ENCODE measurements around the gene PRPF19. TPM values are rescaled to one million over a fixed set of nuclear protein-coding genes. Genes with fewer than 3 reads are reported as not detected.

The PRPF19 gene
- total RNA-seq, 1 experiment from 2014 or later, result 160 TPM

DNA sequence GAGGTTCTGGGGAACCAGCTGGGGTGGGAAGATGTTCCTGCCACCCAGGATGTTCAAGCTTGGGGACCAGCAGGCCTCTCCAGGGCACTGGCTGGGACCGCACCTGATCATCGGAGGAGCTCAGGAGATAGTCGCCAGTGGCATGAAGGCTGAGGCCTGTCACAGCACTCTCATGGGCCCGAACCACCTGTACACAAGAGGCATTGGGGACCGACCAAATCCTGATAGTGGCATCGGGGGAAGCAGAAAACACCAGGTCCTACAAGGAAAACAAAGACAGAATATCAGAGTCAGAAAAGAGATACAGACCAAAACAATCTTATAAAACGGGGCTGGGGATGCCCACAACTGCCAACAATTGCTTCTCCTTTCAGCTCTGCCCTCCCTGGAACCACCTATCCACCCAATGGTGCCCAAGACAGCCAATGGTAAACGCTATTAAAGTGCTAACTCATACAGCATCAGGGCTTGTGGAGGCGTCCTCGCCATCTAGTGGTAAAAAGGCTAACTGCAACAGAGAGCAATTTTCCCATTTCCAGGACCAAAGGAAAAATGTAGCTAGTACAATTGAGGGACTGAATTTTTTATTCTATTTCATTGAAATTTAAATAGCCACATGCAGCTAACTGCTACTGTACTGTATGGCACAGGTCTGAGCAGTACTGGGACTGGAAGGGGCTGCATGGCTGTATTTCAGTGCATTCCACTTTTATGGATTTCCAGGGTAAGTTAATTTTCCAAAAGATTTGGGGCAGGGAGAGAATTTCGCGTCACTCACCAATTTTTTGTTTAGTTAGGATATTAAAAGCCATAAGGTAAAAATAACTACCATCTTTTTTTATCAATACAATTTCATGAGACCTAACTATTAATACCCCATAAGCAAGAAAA, 7.1 kb downstream of the PRPF19 start:
- POLR2A ChIA-PET (ENCODE audit: unreplicated experiment), result interaction anchor here (0.6 kb wide), 1 partner anchor 44 kb away, joined by 5 read pairs; no protein-coding TSS in a partner anchor
- H3F3A ChIP-seq (ENCODE audit: insufficient read depth, low read depth), result peaks cover 29% of the 10 kb centered on the region
- no TSS peak for BruUV-seq (replicated peaks)
- no peaks in the 10 kb centered on the region for H3K9me2 ChIP-seq (ENCODE audit: insufficient read depth)
- H2AFZ ChIP-seq, result no peak overlapping the region
- H3K36me3 ChIP-seq (ENCODE audit: low read depth), result peaks cover 57% of the 10 kb centered on the region
- intact Hi-C loops (cut with micrococcal nuclease; ENCODE audit: unreplicated experiment), result loop anchor here (1.0 to 5.0 kb wide), 4 partner anchors 68 to 273 kb away; no protein-coding TSS in a partner anchor
- no peaks in the 10 kb centered on the region for H3K9me3 ChIP-seq (ENCODE audit: insufficient read depth, low read depth)
- TF ChIP-seq EZH2 (IDR thresholded peaks at IDR 0.05; ENCODE audit: low read depth), result no peak
- TF ChIP-seq, protein P1, sequence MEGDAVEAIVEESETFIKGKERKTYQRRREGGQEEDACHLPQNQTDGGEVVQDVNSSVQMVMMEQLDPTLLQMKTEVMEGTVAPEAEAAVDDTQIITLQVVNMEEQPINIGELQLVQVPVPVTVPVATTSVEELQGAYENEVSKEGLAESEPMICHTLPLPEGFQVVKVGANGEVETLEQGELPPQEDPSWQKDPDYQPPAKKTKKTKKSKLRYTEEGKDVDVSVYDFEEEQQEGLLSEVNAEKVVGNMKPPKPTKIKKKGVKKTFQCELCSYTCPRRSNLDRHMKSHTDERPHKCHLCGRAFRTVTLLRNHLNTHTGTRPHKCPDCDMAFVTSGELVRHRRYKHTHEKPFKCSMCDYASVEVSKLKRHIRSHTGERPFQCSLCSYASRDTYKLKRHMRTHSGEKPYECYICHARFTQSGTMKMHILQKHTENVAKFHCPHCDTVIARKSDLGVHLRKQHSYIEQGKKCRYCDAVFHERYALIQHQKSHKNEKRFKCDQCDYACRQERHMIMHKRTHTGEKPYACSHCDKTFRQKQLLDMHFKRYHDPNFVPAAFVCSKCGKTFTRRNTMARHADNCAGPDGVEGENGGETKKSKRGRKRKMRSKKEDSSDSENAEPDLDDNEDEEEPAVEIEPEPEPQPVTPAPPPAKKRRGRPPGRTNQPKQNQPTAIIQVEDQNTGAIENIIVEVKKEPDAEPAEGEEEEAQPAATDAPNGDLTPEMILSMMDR (conservative IDR thresholded peaks at IDR 0.05), result peak; percentile 98
- CTCF ChIA-PET, result interaction anchor here (0.6 to 1.3 kb wide), 11 partner anchors 10 to 70 kb away, joined by 3 to 14 read pairs (median 4); partner anchors contain the start of genes TMEM109 and ZP1
- peaks cover 24% of the 10 kb centered on the region for H3K79me2 ChIP-seq (ENCODE audit: low read depth)
- H3K27me3 ChIP-seq (ENCODE audit: insufficient read depth, low read depth), result no peaks in the 10 kb centered on the region
- peak; percentile 53 to 61 for DNase-seq
- peaks cover 5% of the 10 kb centered on the region for H3K4me1 ChIP-seq (replicated peaks; ENCODE audit: insufficient read depth)
- H3K4me3 ChIP-seq, result no peak overlapping the region
- peak overlapping the region; percentile 12; the same call in 1 of the 2 replicates for H3K27ac ChIP-seq
- no peak overlapping the region for H3K4me2 ChIP-seq
- peaks cover 24% of the 10 kb centered on the region for H4K20me1 ChIP-seq (ENCODE audit: insufficient read depth)

DNA sequence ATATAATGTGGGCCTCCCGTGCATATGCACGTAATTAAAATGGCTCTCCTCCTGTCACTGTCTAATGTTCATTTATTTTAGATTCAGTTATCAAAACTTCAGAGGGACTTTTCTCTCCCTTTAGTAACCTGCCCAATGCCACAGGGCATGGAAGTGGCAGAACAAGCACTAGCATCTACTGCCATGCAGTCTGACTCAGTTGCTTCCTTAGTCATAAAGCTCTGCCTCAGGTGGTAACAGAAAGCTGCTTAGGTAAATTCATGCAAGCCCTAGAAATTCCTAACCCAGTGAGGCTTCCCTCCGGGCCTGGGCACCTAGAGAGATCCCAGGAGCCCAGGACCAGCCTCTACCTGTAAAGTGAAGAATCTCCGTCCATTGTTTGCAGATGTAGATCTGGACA, 8.9 kb downstream of the PRPF19 start:
- Histone ChIP-seq H3F3A (ENCODE audit: insufficient read depth, low read depth) (peaks cover 26% of the 10 kb centered on the region), H3K9me2 (ENCODE audit: insufficient read depth) (no peaks in the 10 kb centered on the region), H3K4me1 (replicated peaks; ENCODE audit: insufficient read depth) (no peaks in the 10 kb centered on the region), H4K20me1 (ENCODE audit: insufficient read depth) (peaks cover 6% of the 10 kb centered on the region; the same call in 1 of the 2 replicates), H3K4me3 (no peak overlapping the region), H3K27me3 (ENCODE audit: insufficient read depth, low read depth) (no peaks in the 10 kb centered on the region), H3K9me3 (ENCODE audit: insufficient read depth, low read depth) (no peaks in the 10 kb centered on the region), H3K36me3 (ENCODE audit: low read depth) (peaks cover 54% of the 10 kb centered on the region), H3K4me2 (no peak overlapping the region), H2AFZ (no peak overlapping the region), H3K79me2 (ENCODE audit: low read depth) (peaks cover 6% of the 10 kb centered on the region), H3K27ac (no peak overlapping the region)
- intact Hi-C loops (cut with micrococcal nuclease; ENCODE audit: unreplicated experiment), result loop anchor here (5.0 kb wide), 1 partner anchor 275 kb away; no protein-coding TSS in a partner anchor
- ChIA-PET CTCF (no interaction called here), POLR2A (ENCODE audit: unreplicated experiment) (no interaction called here)
- no TSS peak for BruUV-seq (replicated peaks)
- TF ChIP-seq EZH2 (IDR thresholded peaks at IDR 0.05; ENCODE audit: low read depth), result no peak
- TF ChIP-seq, protein P1 (conservative IDR thresholded peaks at IDR 0.05), result no peak
- DNase-seq, result no peak

DNA sequence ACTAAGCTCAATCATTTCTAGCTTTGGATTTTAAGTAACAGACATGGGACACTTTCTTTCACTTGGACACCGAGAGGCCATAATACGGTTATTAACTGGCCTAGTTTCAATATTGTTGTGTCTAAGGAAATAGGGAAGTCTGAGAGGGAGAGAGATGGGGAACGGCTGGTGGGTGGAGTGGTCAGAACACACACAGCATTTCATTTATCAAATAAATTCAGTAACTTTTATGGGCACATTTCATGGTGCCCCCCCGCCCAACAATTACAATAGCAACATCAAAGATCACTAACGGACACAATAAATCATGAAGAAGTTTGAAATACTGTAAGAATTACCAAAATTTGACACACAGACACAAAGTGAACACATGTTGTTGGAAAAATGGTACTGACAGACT, 10.7 kb downstream of the PRPF19 start:
- H3K27ac ChIP-seq, result no peak overlapping the region
- DNase-seq, result no peak
- H3K4me1 ChIP-seq (replicated peaks; ENCODE audit: insufficient read depth), result no peaks in the 10 kb centered on the region
- H3K27me3 ChIP-seq (ENCODE audit: insufficient read depth, low read depth), result no peaks in the 10 kb centered on the region
- POLR2A ChIA-PET (ENCODE audit: unreplicated experiment), result no interaction called here
- no peaks in the 10 kb centered on the region for H4K20me1 ChIP-seq (ENCODE audit: insufficient read depth)
- peaks cover 44% of the 10 kb centered on the region for H3K36me3 ChIP-seq (ENCODE audit: low read depth)
- CTCF ChIA-PET, result interaction anchor here (0.6 kb wide), 1 partner anchor 20 kb away, joined by 3 read pairs; no protein-coding TSS in a partner anchor
- intact Hi-C loops (cut with micrococcal nuclease; ENCODE audit: unreplicated experiment), result loop anchor here (5.0 kb wide), 1 partner anchor 277 kb away; no protein-coding TSS in a partner anchor
- H2AFZ ChIP-seq, result no peak overlapping the region
- peaks cover 13% of the 10 kb centered on the region; the same call in 1 of the 2 replicates for H3F3A ChIP-seq (ENCODE audit: insufficient read depth, low read depth)
- no peak overlapping the region for H3K4me3 ChIP-seq
- no peak overlapping the region for H3K4me2 ChIP-seq
- H3K9me3 ChIP-seq (ENCODE audit: insufficient read depth, low read depth), result no peaks in the 10 kb centered on the region
- no peaks in the 10 kb centered on the region for H3K79me2 ChIP-seq (ENCODE audit: low read depth)
- TF ChIP-seq, protein P1 (conservative IDR thresholded peaks at IDR 0.05), result no peak
- TF ChIP-seq EZH2 (IDR thresholded peaks at IDR 0.05; ENCODE audit: low read depth), result no peak
- BruUV-seq (replicated peaks), result no TSS peak
- H3K9me2 ChIP-seq (ENCODE audit: insufficient read depth), result no peaks in the 10 kb centered on the region

Data from PC-9 (cell line).